Endothelial cell (in vitro differentiated cells): Measurements from ENCODE around the gene YAF2. TPM values are rescaled to one million over a fixed set of nuclear protein-coding genes. Genes with fewer than 3 reads are reported as not detected.
"Not testable (repeated sequence)": the region's sequence is repeated elsewhere in the genome, so short reads cannot be mapped to it uniquely, and the experiment has no call there.

Experiments used
- DNase-seq: peaks from one replicate; pipeline ENCODE4 v3.0.0; 2021; ENCODE audit warnings: low spot score
- H3K27ac Mint-ChIP-seq: one replicate; pipeline ENCODE4 v1.8.0; 2021; ENCODE audit warnings: mixed read lengths, inconsistent platforms; ENCODE audit not compliant: unreplicated experiment
- H3K27me3 Mint-ChIP-seq: one replicate; pipeline ENCODE4 v1.8.0; 2021; ENCODE audit warnings: mild to moderate bottlenecking, moderate library complexity, mixed read lengths, inconsistent platforms; ENCODE audit not compliant: unreplicated experiment
- H3K36me3 Mint-ChIP-seq: one replicate; pipeline ENCODE4 v1.8.0; 2021; ENCODE audit warnings: mild to moderate bottlenecking, low read depth, mixed read lengths, inconsistent platforms; ENCODE audit not compliant: unreplicated experiment
- H3K4me1 Mint-ChIP-seq: one replicate; pipeline ENCODE4 v1.8.0; 2021; ENCODE audit warnings: mild to moderate bottlenecking, mixed read lengths, inconsistent platforms; ENCODE audit not compliant: unreplicated experiment
- H3K4me3 Mint-ChIP-seq: one replicate; pipeline ENCODE4 v1.8.0; 2021; ENCODE audit warnings: mild to moderate bottlenecking, mixed read lengths, inconsistent platforms; ENCODE audit not compliant: unreplicated experiment
- H3K9me3 Mint-ChIP-seq: one replicate; pipeline ENCODE4 v1.8.0; 2021; ENCODE audit warnings: mixed read lengths, inconsistent platforms; ENCODE audit not compliant: unreplicated experiment
- total RNA-seq: library from RNA; stranded (reverse); fragmentation: NEBNext Ultra II Directional; extraction: Animal tissue kit (Norgen Biotek cat#: 25700); gene quantifications from one replicate; pipeline ENCODE4 v1.2.1, GENCODE V29; 2021; ENCODE audit not compliant: unreplicated experiment
- TF ChIP-seq, protein P1 (sequence below): fragments of 200-600 bp; sonication (generic); IDR thresholded peaks from one replicate; pipeline ENCODE4 v1.5.0; 2021; ENCODE audit warnings: antibody characterized with exemption; ENCODE audit not compliant: unreplicated experiment

YAF2 gene
- total RNA-seq, 1 donor from 2014 or later, result 23.2 TPM

DNA sequence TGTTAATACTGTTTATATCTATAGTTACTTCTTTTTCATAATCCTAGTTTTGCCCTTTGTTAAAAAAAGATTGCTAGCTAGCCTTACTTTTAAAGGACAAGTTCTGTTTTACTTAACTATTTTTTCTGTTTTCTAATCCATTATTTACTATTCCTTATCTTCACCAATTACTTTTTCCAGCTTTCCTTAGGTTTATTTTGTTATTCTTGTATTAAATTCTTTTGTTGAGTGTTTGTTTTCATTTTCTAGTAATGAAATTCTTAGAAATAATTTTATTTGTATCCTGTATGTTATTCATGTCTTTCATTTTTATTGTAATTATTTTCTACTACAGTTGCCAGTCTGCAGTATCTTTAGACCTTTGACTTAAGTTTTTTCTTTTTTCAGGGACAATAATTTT, 47.7 kb downstream of the YAF2 start:
- Mint-ChIP-seq H3K27ac (no peak overlapping the region), H3K36me3 (peaks cover 3% of the 10 kb centered on the region), H3K4me1 (no peaks in the 10 kb centered on the region), H3K9me3 (no peaks in the 10 kb centered on the region), H3K4me3 (no peak overlapping the region), H3K27me3 (peaks cover 3% of the 10 kb centered on the region)
- no peak for DNase-seq
- TF ChIP-seq, protein P1, sequence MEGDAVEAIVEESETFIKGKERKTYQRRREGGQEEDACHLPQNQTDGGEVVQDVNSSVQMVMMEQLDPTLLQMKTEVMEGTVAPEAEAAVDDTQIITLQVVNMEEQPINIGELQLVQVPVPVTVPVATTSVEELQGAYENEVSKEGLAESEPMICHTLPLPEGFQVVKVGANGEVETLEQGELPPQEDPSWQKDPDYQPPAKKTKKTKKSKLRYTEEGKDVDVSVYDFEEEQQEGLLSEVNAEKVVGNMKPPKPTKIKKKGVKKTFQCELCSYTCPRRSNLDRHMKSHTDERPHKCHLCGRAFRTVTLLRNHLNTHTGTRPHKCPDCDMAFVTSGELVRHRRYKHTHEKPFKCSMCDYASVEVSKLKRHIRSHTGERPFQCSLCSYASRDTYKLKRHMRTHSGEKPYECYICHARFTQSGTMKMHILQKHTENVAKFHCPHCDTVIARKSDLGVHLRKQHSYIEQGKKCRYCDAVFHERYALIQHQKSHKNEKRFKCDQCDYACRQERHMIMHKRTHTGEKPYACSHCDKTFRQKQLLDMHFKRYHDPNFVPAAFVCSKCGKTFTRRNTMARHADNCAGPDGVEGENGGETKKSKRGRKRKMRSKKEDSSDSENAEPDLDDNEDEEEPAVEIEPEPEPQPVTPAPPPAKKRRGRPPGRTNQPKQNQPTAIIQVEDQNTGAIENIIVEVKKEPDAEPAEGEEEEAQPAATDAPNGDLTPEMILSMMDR, result no peak

DNA sequence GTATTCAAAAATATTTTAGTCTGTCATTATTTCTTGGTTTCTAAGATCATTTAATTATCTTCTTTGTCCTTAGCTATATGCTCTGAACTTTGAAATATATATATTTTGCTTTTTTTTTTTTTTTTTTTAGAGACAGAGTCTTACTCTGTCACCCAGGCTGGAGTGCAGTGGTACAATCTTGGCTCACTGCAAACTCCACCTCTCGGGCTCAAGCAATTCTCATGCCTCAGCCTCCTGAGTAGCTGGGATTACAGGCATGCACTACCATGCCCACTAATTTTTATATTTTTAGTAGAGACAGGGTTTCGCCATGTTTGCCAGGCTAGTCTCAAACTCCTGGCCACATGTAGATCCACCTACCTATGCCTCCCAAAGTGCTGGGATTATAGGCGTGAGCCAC, 49.8 kb downstream of the YAF2 start:
- H3K27ac Mint-ChIP-seq, H3K4me3 Mint-ChIP-seq, H3K36me3 Mint-ChIP-seq, H3K9me3 Mint-ChIP-seq, H3K4me1 Mint-ChIP-seq, DNase-seq, H3K27me3 Mint-ChIP-seq: not testable (repeated sequence)

DNA sequence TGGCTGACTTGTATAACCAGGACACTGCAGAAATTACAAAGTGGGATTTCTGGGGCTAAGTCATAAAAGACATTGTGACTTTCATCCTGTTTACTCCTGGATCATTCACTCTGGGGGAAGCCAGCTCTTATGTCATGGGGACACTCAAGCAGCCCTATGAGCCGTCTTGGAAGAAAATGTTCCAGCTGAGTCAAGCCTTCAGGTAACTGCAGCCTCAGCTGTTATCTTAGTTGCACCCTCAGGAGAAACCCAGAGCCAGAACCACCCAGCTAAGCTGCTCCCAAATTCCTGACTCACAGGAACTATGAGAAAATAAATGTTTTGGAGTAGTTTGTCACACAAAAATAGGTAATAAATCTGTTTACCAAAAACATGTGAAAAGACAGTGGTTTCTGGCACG, 50.2 kb downstream of the YAF2 start:
- Mint-ChIP-seq H3K36me3 (peaks cover 7% of the 10 kb centered on the region), H3K27me3 (peaks cover 3% of the 10 kb centered on the region), H3K9me3 (no peaks in the 10 kb centered on the region), H3K4me3 (no peak overlapping the region), H3K4me1 (no peaks in the 10 kb centered on the region), H3K27ac (no peak overlapping the region)
- TF ChIP-seq, protein P1, result no peak
- no peak for DNase-seq

DNA sequence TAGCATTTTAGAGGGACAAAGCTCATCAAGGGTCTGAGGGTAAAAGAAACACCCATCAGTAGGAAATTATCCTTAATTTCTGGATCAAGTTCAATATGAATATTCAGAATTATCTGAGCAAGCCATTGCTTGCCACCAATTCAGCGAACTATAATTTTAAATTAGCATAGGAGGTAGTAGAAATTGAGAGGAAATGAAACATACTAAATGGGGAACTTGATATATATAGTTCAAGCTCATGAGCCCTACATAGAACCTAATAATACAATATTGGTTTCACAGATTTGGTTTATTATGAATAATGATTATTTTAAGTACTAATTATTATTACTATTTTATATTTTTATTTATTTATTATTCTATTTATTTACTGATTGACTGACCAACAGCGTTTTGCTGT, 51.3 kb downstream of the YAF2 start:
- no peaks in the 10 kb centered on the region for H3K9me3 Mint-ChIP-seq
- H3K4me1 Mint-ChIP-seq, result no peaks in the 10 kb centered on the region
- no peak overlapping the region for H3K4me3 Mint-ChIP-seq

DNA sequence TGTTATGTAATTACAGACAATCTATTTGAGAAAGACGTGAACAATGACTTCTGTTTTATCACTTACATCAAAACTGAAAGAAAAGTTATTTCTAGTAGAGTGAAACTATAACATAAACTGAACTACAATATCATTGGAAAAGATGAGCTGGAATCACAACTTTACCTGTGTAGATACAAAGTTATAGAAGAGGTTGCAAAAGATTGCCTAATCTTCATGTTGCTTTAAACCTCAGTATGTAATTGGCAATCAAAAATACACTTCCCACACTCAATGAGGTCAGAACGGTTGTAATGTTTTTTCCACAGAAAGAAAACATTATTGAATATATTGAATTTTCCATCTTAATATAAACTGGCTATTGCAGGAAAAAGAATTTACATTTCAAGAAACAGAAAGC, 55.7 kb downstream of the YAF2 start:
- Mint-ChIP-seq H3K4me1 (peaks cover 4% of the 10 kb centered on the region), H3K36me3 (peaks cover 9% of the 10 kb centered on the region)

More for the DNA sequence above, 51.3 kb downstream of the YAF2 start:
- Mint-ChIP-seq H3K27ac (no peak overlapping the region), H3K27me3 (no peaks in the 10 kb centered on the region), H3K36me3 (peaks cover 4% of the 10 kb centered on the region)
- TF ChIP-seq, protein P1, result no peak
- no peak for DNase-seq

More for the DNA sequence above, 55.7 kb downstream of the YAF2 start:
- DNase-seq, result no peak
- H3K9me3 Mint-ChIP-seq, result no peaks in the 10 kb centered on the region
- TF ChIP-seq, protein P1, result no peak
- H3K27me3 Mint-ChIP-seq, result no peaks in the 10 kb centered on the region
- H3K27ac Mint-ChIP-seq, result no peak overlapping the region
- H3K4me3 Mint-ChIP-seq, result no peak overlapping the region
